Hematopoietic multipotent progenitor cell treated with erythropoietin and hydrocortisone succinate and interleukin-3 and kit ligand, for 8 days (in vitro differentiated cells): Measurements from ENCODE around the gene ELAVL4.

Experiments used
- DNase-seq: peaks from one replicate; pipeline ENCODE4 v3.0.0-alpha.2; 2015

The ELAVL4 gene

DNA sequence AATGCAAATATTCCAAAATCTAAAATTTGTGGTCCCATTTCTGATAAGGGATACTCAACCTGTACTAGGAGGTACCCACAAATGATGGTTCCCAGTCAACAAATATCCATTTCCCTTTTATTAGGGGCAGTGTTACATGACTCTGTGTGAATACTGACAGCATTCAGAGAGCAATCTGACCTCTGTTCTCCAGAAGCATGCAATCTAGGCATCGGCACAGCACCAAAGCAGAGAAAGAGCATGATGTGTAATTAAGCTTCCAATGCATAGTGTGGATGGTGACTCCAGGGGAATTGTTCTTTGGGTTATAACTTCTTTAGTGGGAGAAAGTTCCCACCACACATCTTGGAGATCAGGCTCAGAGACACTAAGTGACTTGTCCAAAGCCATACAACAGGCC, 71.6 kb downstream of the ELAVL4 start:
- no peak for DNase-seq

DNA sequence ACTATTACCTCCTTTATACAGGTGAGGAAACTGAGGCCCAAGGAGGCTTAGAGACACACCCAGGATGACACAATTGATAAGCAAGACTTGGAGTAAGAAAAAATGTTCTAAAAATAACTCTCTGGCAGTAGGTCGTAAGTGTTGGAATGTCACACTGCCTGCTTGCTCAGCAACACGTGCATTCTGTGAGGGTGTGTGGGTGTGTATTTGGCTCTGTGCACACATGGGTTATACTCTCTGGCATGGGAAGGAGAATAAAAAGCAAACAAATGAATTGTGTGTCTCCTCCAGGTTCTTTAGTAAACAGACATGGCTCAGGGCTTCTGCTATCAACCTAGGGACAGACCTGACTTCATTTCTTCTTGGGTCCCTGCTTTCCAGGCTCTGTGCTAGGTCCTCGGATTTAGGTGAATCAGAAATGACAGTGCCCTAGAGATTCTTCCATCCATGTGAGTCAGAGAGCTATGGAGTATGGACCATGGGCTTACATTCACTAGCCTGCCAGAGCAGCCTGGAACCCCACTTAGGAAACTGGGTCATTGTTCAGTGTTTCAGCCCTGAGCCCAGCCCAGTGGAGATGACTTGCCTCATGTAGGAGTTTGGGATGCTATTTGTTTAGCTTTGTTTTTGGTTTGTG, 72.4 kb downstream of the ELAVL4 start:
- no peak for DNase-seq

- DNase-seq: no peak
Measured at GRCh38 chr1:50183378-50184133, 74.8 kb downstream of the ELAVL4 start.

- DNase-seq: no peak
Measured at GRCh38 chr1:50189369-50189768, 80.6 kb downstream of the ELAVL4 start.

- DNase-seq: no peak
Measured at GRCh38 chr1:50193002-50193401, 84.3 kb downstream of the ELAVL4 start.

DNA sequence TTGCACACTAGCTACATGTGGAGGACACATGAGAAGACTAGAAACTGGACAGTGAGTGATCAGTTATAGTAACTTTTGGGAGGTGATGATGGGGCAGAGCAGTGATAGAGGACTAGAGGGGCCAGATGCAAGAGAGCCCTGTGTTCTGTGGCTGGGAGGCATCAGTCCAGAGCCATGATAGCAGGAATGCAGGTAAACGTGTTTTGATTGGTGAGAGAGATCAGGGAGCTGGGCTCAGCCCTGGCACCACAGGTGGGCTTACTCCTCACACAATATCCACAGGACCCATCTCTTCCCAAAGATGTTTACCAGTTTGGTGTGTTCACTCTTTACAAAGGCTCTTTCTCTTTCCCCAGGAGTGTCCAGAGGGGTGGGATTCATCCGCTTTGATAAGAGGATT, 86.5 kb downstream of the ELAVL4 start:
- DNase-seq: no peak

DNA sequence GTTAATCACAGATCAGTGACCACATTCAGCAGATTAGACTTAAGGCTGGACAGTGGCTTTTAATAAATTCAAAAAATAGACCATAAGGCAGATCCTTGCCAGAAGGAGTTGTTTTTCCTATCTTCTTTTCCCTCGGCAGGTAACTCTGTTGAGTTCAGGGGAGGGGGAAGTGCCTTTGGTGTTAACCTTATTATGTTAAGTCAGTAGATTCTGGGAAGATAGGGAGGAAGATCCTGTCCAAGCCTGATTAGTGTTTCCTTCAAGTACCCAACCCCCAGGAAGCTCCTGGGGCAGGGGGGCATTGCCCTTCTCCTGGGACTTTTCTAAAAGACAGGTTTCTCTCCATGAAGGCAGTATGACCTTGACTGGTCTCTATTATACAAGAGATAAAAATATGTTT, 87.4 kb downstream of the ELAVL4 start:
- no peak for DNase-seq

GRCh38 chr1:50197216-50197615, 88.5 kb downstream of the ELAVL4 start:
- no peak for DNase-seq

- no peak for DNase-seq
Measured at GRCh38 chr1:50208315-50208714, 99.6 kb downstream of the ELAVL4 start.

- no peak for DNase-seq
Measured at GRCh38 chr1:50208756-50209155, 100.0 kb downstream of the ELAVL4 start.

DNA sequence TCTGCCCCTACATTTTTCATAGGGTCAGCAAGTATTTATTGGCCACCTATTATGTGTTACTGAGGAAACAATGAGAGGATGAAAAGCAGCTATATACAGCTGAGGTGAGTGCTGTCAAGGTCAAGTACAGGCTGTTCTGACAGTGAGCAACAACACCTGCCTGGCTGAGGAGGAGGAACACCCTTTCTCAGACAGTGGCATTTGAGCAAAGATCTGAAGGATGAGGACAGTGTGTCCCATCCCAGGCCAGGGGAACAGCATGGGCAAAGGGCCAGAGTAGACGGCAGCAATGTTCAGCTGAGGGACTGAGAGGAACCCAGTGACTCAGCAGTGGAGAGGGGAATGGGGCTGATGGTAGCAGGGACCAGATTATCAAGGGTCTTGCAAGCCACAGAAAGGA, 101.0 kb downstream of the ELAVL4 start:
- DNase-seq: no peak

DNA sequence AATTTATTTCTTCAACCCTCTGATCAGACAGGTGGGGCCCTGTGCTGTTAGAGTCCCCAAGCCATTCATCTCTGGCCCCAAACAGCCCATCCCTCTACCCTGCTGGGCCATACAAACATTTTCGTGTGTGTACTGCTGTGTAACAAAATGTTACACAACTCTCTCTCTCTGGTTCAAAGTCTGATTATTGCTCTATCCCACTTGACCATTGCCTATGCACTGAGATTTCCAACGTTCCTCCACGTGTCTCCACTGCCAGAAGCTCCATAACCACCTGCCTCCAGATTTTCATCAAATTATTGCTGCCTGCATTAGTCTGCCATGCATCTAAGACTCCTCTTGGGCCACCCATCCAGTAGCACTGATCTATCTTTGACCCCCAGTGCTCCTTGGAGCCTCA, 104.8 kb downstream of the ELAVL4 start:
- no peak for DNase-seq

GRCh38 chr1:50214717-50215116, 106.0 kb downstream of the ELAVL4 start:
- DNase-seq: no peak

DNA sequence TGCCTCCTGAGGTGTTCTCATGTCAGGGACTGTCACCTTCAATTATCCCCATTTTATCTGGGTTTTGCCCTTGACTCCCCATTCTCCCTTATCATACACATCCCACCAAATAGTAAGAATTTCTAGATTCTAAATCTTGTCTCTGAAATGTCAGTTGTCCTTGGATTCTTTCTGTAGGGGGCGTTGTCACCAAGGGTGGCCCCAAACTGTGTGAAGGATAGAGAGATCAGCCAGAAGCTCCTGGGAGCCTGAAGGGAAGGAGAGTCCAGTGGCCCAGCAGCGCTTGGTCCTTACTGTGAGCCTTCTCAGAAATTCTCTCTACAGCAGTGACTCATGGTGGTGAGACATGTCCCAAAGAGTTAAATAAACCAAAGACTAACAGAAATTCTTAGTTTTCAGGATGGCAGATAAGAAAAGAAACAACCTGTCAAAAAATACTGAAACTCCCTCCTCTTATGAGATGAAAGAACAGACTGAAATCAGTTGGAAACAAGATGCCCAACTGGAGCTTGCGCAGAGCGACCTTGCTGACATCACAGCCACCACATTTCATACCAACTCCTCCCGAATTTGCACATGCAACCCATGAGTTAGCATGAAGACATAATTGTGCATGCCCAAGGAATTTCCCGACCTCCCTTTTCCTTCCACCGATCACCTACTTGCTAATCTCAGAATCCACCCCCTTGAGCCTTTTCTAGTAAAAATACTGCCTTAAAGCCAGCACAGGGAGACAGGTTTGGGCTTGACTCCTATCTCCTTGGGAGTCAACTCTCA, 109.8 kb downstream of the ELAVL4 start:
- DNase-seq: no peak

- no peak for DNase-seq
Measured at GRCh38 chr1:50228871-50229384, 120.2 kb downstream of the ELAVL4 start.

DNA sequence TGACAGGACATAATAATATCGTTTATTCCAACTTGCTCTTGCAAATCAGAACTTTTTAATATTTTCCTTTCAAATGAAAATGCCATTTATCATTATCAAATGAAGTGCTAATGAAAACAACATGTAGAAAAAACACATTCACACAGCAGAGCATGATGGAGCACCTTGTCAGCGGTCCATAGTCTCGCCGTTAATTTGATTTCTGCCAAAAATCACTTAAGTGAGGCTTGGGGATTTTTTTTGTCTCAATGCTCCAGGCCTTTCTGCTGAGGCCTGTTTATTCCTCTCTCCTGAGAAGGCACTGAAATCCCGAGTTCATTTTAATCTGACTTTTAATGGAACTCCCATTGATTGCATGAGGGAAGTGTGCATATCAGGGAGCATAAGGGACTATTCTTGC, 122.5 kb downstream of the ELAVL4 start:
- DNase-seq: no peak

DNA sequence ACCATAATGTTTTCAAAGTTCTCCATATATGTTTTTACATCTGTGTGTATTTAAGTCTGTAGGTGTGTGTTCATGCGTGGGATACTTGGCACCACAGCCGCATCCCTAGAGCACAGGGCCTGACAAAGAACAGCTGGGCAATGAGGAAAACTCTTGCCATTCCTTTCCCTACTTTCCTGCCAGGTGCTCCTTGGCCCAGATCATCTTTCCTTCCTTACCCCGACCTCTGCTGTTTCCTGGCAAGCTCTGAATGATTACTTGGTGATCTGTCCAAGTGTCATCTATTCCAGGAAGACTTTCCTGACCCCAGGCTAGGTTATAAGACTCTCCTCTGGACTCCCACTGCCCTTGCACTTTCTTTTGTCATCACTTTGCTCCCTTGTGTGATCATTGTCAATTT, 123.6 kb downstream of the ELAVL4 start:
- DNase-seq: no peak

GRCh38 chr1:50236656-50237055, 127.9 kb downstream of the ELAVL4 start:
- no peak for DNase-seq

DNA sequence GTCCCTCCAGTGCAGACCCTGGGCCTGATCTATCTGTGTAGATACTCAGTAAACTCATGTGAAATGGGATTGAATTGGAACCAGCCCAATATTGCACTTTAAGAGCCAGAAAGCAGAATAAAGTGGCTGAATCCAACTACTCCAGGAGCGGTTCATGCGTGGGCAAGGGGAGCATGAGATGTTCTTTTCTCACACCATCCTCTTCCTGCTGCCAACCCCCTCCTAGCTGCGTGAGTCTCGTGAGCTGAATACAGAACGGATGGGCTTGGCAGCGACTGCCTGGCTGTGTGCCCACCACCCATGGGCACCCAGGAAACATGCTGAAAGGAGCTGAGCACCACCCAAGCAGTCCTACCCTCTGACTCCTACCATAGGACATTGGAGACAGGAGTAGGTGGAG, 128.3 kb downstream of the ELAVL4 start:
- DNase-seq: no peak

DNA sequence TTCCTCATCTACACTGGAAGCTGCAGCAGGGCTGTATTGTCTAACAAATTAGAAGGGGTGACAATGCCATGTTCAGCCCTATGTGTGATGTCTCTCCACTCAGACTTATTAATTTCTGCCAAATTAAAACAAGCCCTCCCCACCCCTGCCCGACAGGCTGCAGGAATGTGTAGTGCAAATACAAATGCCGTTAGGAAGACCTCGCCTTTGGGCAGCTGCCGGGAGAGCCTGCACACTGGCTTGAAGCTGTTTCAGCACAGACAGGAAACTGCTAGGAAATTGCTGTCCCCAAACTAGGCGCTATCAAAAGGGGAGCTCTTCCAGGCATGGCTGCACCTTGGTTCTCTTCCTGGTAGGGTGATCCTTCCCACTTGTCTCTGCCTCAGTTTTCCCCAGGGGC, 135.2 kb downstream of the ELAVL4 start:
- DNase-seq: no peak

DNA sequence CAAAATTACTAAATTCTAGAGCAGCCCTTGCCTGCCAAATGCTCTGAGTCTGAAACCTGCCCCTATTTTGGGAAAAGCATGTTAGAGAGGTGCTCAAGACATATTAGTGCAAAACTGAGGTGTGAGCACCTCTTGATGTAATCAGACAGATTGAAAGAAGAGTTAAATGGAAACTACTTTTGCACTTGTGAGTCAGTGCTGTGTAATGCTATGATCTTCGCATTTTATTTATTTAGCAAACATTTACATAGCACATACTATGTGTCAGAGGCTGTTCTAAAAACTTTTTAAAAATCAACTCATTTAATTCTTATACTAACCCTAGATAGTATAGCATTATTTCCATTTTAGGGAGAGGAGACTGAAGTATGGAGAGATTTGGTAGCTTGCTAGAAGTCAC, 138.1 kb downstream of the ELAVL4 start:
- no peak for DNase-seq

DNA sequence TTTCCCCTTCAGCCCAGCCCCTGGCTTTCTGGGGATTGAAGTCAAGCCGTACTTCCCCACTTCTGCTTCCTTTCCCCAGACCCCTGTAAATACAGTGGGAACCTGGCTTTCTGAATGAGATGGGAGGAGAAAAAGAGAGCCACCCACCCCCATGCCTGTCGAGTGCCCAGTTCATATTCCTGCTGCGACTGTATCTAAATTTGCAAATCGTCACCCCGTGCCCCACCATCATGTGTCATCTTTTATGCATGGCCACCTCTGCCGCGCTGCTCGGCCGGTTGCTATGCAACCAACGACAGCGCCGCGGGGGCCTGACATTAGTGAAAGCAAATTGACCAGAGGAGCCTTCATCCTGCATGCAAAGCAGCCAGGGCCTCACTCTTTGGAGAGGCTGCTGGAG, 143.0 kb downstream of the ELAVL4 start:
- no peak for DNase-seq

DNA sequence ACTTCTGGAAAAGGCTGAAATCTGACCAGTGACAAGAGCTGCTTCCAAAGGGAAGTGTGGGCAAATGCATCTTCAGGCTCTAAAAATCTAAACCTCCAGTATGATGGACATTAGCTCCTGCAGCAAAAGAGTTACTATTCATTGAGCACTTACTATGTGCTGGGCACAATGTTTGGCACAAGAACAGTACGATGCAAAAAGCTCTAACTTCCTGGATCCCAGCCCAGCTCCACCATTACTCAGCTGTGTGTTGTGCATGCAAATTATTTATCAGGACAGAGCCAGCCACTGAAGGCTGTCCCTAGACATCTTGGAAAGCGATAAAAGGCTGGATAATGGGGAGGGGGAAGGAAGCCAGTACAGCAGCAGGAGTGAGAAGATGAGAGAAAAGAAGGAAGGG, 143.5 kb downstream of the ELAVL4 start:
- peak; percentile 23 for DNase-seq
